Trophoblast cell (in vitro differentiated cells and primary cell): ENCODE data around the gene PDCD2.
A peak's percentile ranks its signal among the peaks of the same experiment; 100 is the strongest.

Source experiments
- DNase-seq, 2 donors: peaks; one replicate each; pipeline ENCODE4 v3.0.0-alpha.2; 2016
- H2AFZ ChIP-seq: 2 replicates; pipeline ENCODE4 v1.6.1; 2013; ENCODE audit warnings: low read length, moderate library complexity, mild to moderate bottlenecking; ENCODE audit not compliant: insufficient read depth, poor library complexity
- H2AK5ac ChIP-seq: 2 replicates; pipeline ENCODE4 v1.6.1; 2013; ENCODE audit warnings: mild to moderate bottlenecking, low read length
- H2BK120ac ChIP-seq: 2 replicates; pipeline ENCODE4 v1.6.1; 2013; ENCODE audit warnings: low read length, mild to moderate bottlenecking, moderate library complexity; ENCODE audit not compliant: insufficient read depth, poor library complexity
- H2BK12ac ChIP-seq: 2 replicates; pipeline ENCODE4 v1.6.1; 2013; ENCODE audit warnings: mild to moderate bottlenecking, low read length, moderate library complexity
- H2BK5ac ChIP-seq: 2 replicates; pipeline ENCODE4 v1.6.1; 2013; ENCODE audit warnings: low read length, low read depth, moderate library complexity, mild to moderate bottlenecking; ENCODE audit not compliant: poor library complexity
- H3K14ac ChIP-seq: 2 replicates; pipeline ENCODE4 v1.6.1; 2013; ENCODE audit warnings: mild to moderate bottlenecking, low read length
- H3K18ac ChIP-seq: 2 replicates; pipeline ENCODE4 v1.6.1; 2013; ENCODE audit warnings: mild to moderate bottlenecking, low read length
- H3K23ac ChIP-seq: 2 replicates; pipeline ENCODE4 v1.6.1; 2013; ENCODE audit warnings: low read length
- H3K27ac ChIP-seq: 2 replicates; pipeline ENCODE4 v1.5.1; 2013; ENCODE audit warnings: low read depth, mild to moderate bottlenecking, inconsistent platforms, low read length, moderate library complexity
- H3K27me3 ChIP-seq: 2 replicates; pipeline ENCODE4 v1.6.1; 2013; ENCODE audit warnings: inconsistent platforms, mild to moderate bottlenecking, low read length, moderate library complexity; ENCODE audit not compliant: insufficient read depth
- H3K36me3 ChIP-seq, 2 experiments: 1 replicate in 1 of 2; 2 replicates in 1 of 2; pipeline ENCODE4 v1.6.1; 2013; ENCODE audit warnings: low read length in 2 of 2, mild to moderate bottlenecking in 2 of 2, moderate library complexity in 1 of 2; ENCODE audit not compliant: insufficient read depth in 2 of 2, control insufficient read depth in 1 of 2
- H3K4ac ChIP-seq: 2 replicates; pipeline ENCODE4 v1.6.1; 2013; ENCODE audit warnings: low read depth, mild to moderate bottlenecking, low read length, moderate library complexity
- H3K4me1 ChIP-seq, 2 experiments: 1 replicate in 1 of 2; 2 replicates in 1 of 2; pipeline ENCODE4 v1.6.1; 2013; ENCODE audit warnings: low read length in 2 of 2, mild to moderate bottlenecking in 2 of 2, moderate library complexity in 1 of 2; ENCODE audit not compliant: insufficient read depth in 2 of 2, control insufficient read depth in 1 of 2
- H3K4me2 ChIP-seq: 2 replicates; pipeline ENCODE4 v1.6.1; 2013; ENCODE audit warnings: inconsistent platforms, mild to moderate bottlenecking, low read length, moderate library complexity
- H3K4me3 ChIP-seq: 2 replicates; pipeline ENCODE4 v1.5.1; 2013; ENCODE audit warnings: mild to moderate bottlenecking, low read depth, low read length, inconsistent platforms
- H3K79me1 ChIP-seq: one replicate; pipeline ENCODE4 v1.6.1; 2013; ENCODE audit warnings: low read length
- H3K79me2 ChIP-seq: 2 replicates; pipeline ENCODE4 v1.6.1; 2013; ENCODE audit warnings: low read length, mild to moderate bottlenecking; ENCODE audit not compliant: control insufficient read depth, insufficient read depth, poor library complexity
- H3K9ac ChIP-seq: 2 replicates; pipeline ENCODE4 v1.6.1; 2013; ENCODE audit warnings: mild to moderate bottlenecking, low read length
- H3K9me3 ChIP-seq: 2 replicates; pipeline ENCODE4 v1.6.1; 2013; ENCODE audit warnings: low read depth, mild to moderate bottlenecking, control low read depth, inconsistent platforms, low read length; ENCODE audit not compliant: insufficient read depth
- H4K12ac ChIP-seq: 2 replicates; pipeline ENCODE4 v1.6.1; 2013; ENCODE audit warnings: low read depth, mild to moderate bottlenecking, low read length, moderate library complexity
- H4K8ac ChIP-seq: 2 replicates; pipeline ENCODE4 v1.6.1; 2013; ENCODE audit warnings: low read depth, mild to moderate bottlenecking, low read length, moderate library complexity
- H4K91ac ChIP-seq: one replicate; pipeline ENCODE4 v1.6.1; 2013; ENCODE audit warnings: low read depth, mild to moderate bottlenecking, low read length, moderate library complexity
- WGBS: extraction: QIAGEN DNeasy Blood & Tissue Kit; methylation state at CpG from one replicate; pipeline ENCODE4 v1.1.7; 2013; ENCODE audit warnings: missing lambda C conversion rate; ENCODE audit not compliant: insufficient read length, insufficient coverage; ENCODE audit errors: extremely low coverage; 5-methylcytosine and 5-hydroxymethylcytosine counted together

Gene PDCD2

DNA sequence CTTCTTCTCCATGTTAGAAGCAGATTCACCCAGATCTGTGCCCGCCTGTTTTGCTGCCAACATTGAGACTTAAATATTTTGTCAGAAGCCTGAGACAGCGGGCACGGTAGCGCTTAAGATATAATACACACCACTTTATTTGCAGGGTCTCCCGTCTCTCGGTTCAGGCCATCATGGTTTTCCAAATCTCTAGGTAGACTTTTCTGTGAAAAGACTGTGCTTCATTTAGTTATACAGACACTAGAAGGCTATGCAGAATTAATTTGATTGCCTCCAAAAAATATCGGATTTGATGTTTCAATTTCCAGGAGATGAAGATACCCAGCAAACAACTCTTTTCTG lies 29.7 kb downstream of the PDCD2 start:
- Histone ChIP-seq H3K18ac (peak overlapping the region; percentile 75), H3K4me2 (peak overlapping the region; percentile 93), H3K79me1 (peaks cover 9% of the 10 kb centered on the region), H3K14ac (peak overlapping the region; percentile 25), H3K4ac (peak overlapping the region; percentile 97), H2AK5ac (peak overlapping the region; percentile 20), H4K8ac (peak overlapping the region; percentile 86), H3K4me1 (peaks cover 2 to 5% of the 10 kb centered on the region in 2 experiments), H2BK5ac (peak overlapping the region; percentile 34), H3K27ac (no peak overlapping the region), H2BK12ac (no peak overlapping the region), H2AFZ (peak overlapping the region; percentile 19), H3K9ac (peak overlapping the region; percentile 97), H3K27me3 (no peaks in the 10 kb centered on the region), H3K23ac (no peak overlapping the region), H3K9me3 (no peaks in the 10 kb centered on the region), H4K91ac (peak overlapping the region; percentile 85), H3K79me2 (peaks cover 14% of the 10 kb centered on the region), H3K36me3 (peaks cover 1 to 2% of the 10 kb centered on the region in 2 experiments), H2BK120ac (no peak overlapping the region), H3K4me3 (peak overlapping the region; percentile 93), H4K12ac (peak overlapping the region; percentile 31)
- no CpG with 5 or more reads among the region's 7 CpGs for WGBS
- no peak for DNase-seq

DNA sequence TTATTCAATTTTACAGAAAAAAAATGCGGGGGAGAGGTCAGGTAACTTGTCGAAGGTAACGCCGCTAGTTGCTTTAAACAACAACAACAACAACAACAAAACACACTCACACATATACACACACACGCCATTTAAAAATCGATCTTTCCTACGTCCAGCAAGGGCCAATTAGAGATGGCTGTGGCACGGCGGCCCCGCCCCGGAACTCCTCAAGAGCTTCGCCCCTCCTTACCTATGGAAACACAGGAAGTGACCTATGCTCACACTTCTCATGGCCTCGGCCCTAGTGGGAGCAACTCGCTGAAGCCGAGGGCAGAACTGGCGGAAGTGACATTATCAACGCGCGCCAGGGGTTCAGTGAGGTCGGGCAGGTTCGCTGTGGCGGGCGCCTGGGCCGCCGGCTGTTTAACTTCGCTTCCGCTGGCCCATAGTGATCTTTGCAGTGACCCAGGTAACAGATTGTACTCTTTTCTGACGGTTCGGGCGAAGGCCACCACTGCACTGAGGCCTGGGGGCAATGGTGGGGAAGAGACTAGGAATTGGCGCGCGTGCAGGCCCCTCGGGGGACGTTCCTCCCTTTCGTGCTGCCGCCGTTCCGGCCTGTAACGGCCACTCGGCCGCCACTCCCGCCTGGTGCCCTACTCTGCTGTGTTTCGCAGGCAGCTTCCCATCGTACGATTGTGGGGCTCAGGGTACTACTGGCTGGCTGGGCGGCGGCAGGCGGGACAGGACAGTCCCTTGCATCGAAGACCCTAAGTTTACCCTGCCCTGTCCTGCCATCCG lies 30.2 kb downstream of the PDCD2 start, which contains the start of gene TBP:
Gene TBP (plus strand): TSS at position 357 of the 783 bp plus-strand sequence. CDS start 2,661 bp downstream, outside the sequence.
- no peak within 1 kb of the TSS for H2BK12ac ChIP-seq
- peak within 1 kb of the TSS; percentile 44 for H3K27ac ChIP-seq
- H2BK5ac ChIP-seq = peak within 1 kb of the TSS; percentile 34
- H4K91ac ChIP-seq = peak within 1 kb of the TSS; percentile 85
- peak within 1 kb of the TSS; percentile 31 for H4K12ac ChIP-seq
- peaks cover 14% of the 10 kb centered on the region for H3K79me2 ChIP-seq
- H2AFZ ChIP-seq = peak within 1 kb of the TSS; percentile 87
- no peaks in the 10 kb centered on the region for H3K9me3 ChIP-seq
- DNase-seq = peak; percentile 99
- H3K36me3 ChIP-seq = peaks cover 1 to 2% of the 10 kb centered on the region in 2 experiments
- H3K4me1 ChIP-seq = peaks cover 2 to 5% of the 10 kb centered on the region in 2 experiments
- peak within 1 kb of the TSS; percentile 75 for H3K18ac ChIP-seq
- H3K4me3 ChIP-seq = peak within 1 kb of the TSS; percentile 93
- H3K4me2 ChIP-seq = peak within 1 kb of the TSS; percentile 99
- H3K23ac ChIP-seq = no peak within 1 kb of the TSS
- H2BK120ac ChIP-seq = peak within 1 kb of the TSS; percentile 40
- H3K14ac ChIP-seq = peak within 1 kb of the TSS; percentile 25
- peak within 1 kb of the TSS; percentile 20 for H2AK5ac ChIP-seq
- H3K27me3 ChIP-seq = no peaks in the 10 kb centered on the region
- peak within 1 kb of the TSS; percentile 97 for H3K9ac ChIP-seq
- peak within 1 kb of the TSS; percentile 86 for H4K8ac ChIP-seq
- no CpG with 5 or more reads among the region's 51 CpGs for WGBS
- peak within 1 kb of the TSS; percentile 97 for H3K4ac ChIP-seq
- H3K79me1 ChIP-seq = peaks cover 9% of the 10 kb centered on the region

DNA sequence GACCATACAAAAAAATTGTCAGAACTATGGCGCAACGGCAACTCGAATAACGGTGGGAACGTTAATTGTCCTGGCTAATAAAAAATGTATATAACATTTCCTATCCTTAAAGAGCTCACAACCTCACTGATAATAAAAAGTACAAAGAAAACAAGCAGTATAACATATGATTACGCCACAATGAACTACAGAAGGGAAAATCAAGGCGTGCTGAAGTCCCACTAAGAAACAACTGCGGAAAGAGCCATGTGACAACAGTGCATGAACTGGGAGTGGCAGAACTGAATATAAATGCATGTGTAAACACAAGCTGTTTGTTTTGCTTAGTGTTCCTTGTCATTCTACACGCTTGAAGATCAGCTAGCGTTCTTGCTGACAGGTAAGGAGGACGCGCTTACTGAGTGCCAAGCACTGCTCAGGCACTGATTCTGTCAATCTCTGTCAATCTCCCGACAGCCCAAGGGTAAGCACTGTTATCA lies 30.9 kb downstream of the PDCD2 start:
- Histone ChIP-seq H3K27me3 (no peaks in the 10 kb centered on the region), H4K12ac (peak overlapping the region; percentile 17), H3K4ac (no peak overlapping the region), H3K9me3 (no peaks in the 10 kb centered on the region), H3K79me2 (peaks cover 14% of the 10 kb centered on the region), H3K23ac (no peak overlapping the region), H3K18ac (no peak overlapping the region), H2AFZ (peak overlapping the region; percentile 87), H3K36me3 (peaks cover 1 to 3% of the 10 kb centered on the region in 2 experiments), H3K79me1 (peaks cover 9% of the 10 kb centered on the region), H3K4me3 (peak overlapping the region; percentile 68), H4K8ac (peak overlapping the region; percentile 68), H2AK5ac (no peak overlapping the region), H2BK120ac (no peak overlapping the region), H3K4me2 (peak overlapping the region; percentile 99), H2BK5ac (peak overlapping the region; percentile 12), H4K91ac (no peak overlapping the region), H2BK12ac (no peak overlapping the region), H3K14ac (no peak overlapping the region), H3K4me1 (peaks cover 2 to 5% of the 10 kb centered on the region in 2 experiments), H3K9ac (peak overlapping the region; percentile 16), H3K27ac (no peak overlapping the region)
- no CpG with 5 or more reads among the region's 13 CpGs for WGBS
- peak; percentile 46 to 66 for DNase-seq

DNA sequence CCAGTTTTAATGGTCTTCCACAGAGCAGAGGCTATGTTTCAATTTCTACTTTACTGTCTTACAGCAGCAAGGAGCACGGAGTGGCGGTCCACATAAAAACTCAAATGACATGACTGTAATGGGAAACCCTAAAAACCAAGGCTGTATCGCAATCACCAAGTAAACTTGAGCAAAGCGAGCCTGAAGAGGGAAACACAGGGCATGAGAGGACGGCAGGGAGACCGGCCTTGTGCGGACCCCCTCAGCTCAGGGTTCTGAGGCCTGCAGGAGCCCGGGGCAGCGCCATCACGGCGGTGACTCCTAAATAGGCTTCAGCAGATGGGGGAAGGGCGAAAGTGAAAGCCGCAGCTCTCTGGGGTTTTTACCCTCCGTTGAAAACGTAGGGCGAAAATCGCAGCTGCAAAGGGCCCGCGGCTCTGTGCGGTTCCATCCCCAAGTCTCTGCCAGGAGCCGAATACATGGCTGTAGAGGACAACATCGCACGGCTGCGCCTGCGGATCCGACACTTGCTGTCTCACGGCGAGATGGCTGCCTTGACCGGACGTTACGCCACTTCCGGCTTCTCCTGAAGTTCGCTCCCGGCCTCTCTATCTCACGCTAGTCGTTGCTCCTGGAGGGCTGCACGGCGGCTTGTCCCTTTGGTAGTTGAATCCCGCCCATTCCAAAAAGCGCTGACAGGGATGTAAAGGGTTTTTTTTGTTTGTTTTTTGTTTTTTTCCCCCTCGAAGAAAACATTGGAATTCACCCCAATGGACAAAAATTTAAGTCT lies 31.5 kb downstream of the PDCD2 start, which contains the start of gene PSMB1:
Gene PSMB1 (minus strand): TSS at position 543 of the 769 bp plus-strand sequence. CDS start 65 bp downstream, at position 478.
- Histone ChIP-seq H2AFZ (peak within 1 kb of the TSS; percentile 87), H2BK5ac (peak within 1 kb of the TSS; percentile 66), H3K14ac (peak within 1 kb of the TSS; percentile 62), H3K23ac (no peak within 1 kb of the TSS), H2BK120ac (peak within 1 kb of the TSS; percentile 40), H2AK5ac (peak within 1 kb of the TSS; percentile 57), H3K9me3 (no peaks in the 10 kb centered on the region), H3K4ac (peak within 1 kb of the TSS; percentile 97), H3K4me2 (peak within 1 kb of the TSS; percentile 99), H3K36me3 (peaks cover 1 to 6% of the 10 kb centered on the region in 2 experiments), H3K18ac (peak within 1 kb of the TSS; percentile 40), H3K4me1 (peaks cover 2 to 5% of the 10 kb centered on the region in 2 experiments), H3K27me3 (no peaks in the 10 kb centered on the region), H2BK12ac (no peak within 1 kb of the TSS), H3K79me2 (peaks cover 14% of the 10 kb centered on the region), H4K8ac (peak within 1 kb of the TSS; percentile 75), H3K79me1 (peaks cover 9% of the 10 kb centered on the region), H4K91ac (peak within 1 kb of the TSS; percentile 89), H3K9ac (peak within 1 kb of the TSS; percentile 90), H3K4me3 (peak within 1 kb of the TSS; percentile 92), H4K12ac (peak within 1 kb of the TSS; percentile 61), H3K27ac (peak within 1 kb of the TSS; percentile 81)
- WGBS = no CpG with 5 or more reads among the region's 41 CpGs
- DNase-seq = peak; percentile 95 to 96
